ENCODE data around the gene CTSF. TPM values are rescaled to one million over a fixed set of nuclear protein-coding genes. Genes with fewer than 3 reads are reported as not detected.
"Not testable (repeated sequence)": the region's sequence is repeated elsewhere in the genome, so short reads cannot be mapped to it uniquely, and the experiment has no call there.

Gene CTSF
- total and polyA plus RNA-seq, 10 donors = 11.4 to 60.8 (median 31.0) TPM

DNA sequence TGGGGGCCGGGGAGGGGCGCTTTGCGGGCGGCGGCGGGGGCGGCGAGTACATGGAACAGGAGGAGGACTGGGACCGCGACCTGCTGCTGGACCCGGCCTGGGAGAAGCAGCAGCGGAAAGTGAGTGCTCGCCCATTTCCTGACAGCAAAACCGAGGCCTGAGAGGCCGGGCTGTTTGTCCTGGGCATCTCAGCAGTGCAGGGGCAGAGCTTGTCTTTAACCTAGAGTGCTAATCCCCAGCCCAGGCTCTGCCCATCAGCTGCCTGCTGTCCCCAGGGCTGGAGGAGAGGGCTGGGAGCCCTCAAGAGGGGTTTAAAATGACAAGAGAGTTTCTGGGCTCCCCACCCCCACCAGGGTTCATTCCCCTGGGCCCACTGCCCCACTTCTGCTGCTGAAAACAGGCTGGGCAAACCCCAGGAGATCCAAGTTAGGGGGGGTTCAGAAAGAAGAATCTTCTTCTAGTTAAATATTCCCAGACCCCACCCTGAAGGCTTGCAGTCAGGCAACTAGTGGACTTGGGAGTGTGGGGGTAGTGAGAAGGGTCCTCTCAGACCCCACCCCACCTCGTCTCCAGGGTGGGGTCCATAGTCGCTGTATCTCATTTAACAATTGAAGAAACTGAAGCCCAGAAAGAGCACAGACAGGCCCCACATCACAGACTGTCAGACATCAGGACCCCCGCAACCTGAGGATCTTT, 21.3 kb downstream of the CTSF start:
- Histone ChIP-seq H3K4me1 (peaks cover 25 to 53% (median 44%) of the 10 kb centered on the region in 6 donors), H3K4me3 (peak overlapping the region in 6 of 8 donors; percentile 75 to 95 (median 85)), H3K9me3 (no peaks in the 10 kb centered on the region), H3K27ac (peak overlapping the region in 4 of 8 donors; percentile 87 to 92 (median 90)), H3K27me3 (replicated peaks in 1 of 7) (peaks cover 0 to 8% (median 0%) of the 10 kb centered on the region in 7 donors), H3K36me3 (peaks cover 0 to 14% (median 7%) of the 10 kb centered on the region in 6 donors)
- DNase-seq = no peak
- WGBS, 5 donors = 37 to 47% (median 43%) methylated on average over 18 of the region's 18 CpGs
- intact Hi-C loops (cut with DNase I; ENCODE audit: low total_unique reads) = no loop called here
- TF ChIP-seq, protein P1, sequence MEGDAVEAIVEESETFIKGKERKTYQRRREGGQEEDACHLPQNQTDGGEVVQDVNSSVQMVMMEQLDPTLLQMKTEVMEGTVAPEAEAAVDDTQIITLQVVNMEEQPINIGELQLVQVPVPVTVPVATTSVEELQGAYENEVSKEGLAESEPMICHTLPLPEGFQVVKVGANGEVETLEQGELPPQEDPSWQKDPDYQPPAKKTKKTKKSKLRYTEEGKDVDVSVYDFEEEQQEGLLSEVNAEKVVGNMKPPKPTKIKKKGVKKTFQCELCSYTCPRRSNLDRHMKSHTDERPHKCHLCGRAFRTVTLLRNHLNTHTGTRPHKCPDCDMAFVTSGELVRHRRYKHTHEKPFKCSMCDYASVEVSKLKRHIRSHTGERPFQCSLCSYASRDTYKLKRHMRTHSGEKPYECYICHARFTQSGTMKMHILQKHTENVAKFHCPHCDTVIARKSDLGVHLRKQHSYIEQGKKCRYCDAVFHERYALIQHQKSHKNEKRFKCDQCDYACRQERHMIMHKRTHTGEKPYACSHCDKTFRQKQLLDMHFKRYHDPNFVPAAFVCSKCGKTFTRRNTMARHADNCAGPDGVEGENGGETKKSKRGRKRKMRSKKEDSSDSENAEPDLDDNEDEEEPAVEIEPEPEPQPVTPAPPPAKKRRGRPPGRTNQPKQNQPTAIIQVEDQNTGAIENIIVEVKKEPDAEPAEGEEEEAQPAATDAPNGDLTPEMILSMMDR (IDR thresholded peaks at IDR 0.05 in 8 of 11, conservative IDR thresholded peaks at IDR 0.05 in 3 of 11) = no peak
- TF ChIP-seq POLR2AphosphoS5 (IDR thresholded peaks at IDR 0.05) (no peak), POLR2A (IDR thresholded peaks at IDR 0.05) (no peak)

DNA sequence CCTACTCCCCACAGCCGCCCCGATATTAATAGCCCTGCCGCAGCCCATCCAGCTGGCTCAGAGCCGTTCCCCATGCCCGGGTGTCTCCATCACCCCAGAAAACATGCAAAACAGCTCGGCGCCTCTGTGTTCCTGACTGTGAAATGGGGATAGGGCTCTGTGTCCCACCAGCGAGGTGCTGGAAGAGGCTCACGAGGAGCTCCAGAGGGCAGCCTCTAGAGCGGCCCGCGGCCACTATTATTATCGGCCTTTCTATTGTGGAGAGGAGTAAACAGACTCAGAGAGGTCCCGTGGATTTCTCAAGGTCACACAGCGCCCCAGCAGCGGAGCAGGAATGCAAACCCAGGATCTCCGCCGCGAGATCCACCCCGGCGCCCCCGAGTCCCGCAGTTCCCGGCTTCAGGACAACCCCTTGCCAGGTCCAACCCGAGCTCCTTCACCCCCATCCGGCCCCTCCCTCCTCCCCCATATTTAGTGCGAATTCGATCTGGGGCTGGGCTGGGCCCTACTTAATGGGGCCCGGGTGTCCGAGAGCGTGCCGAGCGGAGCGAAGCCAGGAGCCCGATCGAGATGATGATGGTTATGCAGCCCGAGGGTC, 21.9 kb downstream of the CTSF start, which contains the start of gene ACTN3:
TSS of gene ACTN3 (plus strand) at position 536 of the 598 bp plus-strand sequence. CDS start at position 571, 35 bp downstream.
- Histone ChIP-seq H3K9me3 (no peaks in the 10 kb centered on the region), H3K27me3 (replicated peaks in 1 of 7) (peaks cover 0 to 8% (median 0%) of the 10 kb centered on the region in 7 donors), H3K36me3 (peaks cover 0 to 20% (median 14%) of the 10 kb centered on the region in 6 donors), H3K4me1 (peaks cover 25 to 59% (median 44%) of the 10 kb centered on the region in 6 donors), H3K27ac (peak within 1 kb of the TSS; percentile 74 to 92 (median 86)), H3K4me3 (peak within 1 kb of the TSS; percentile 75 to 95 (median 87))
- intact Hi-C loops (cut with DNase I; ENCODE audit: low total_unique reads) = no loop called here
- TF ChIP-seq POLR2A (IDR thresholded peaks at IDR 0.05) (no peak), POLR2AphosphoS5 (IDR thresholded peaks at IDR 0.05) (no peak)
- TF ChIP-seq, protein P1 (IDR thresholded peaks at IDR 0.05 in 8 of 11, conservative IDR thresholded peaks at IDR 0.05 in 3 of 11) = no peak
- WGBS, 5 donors = 4 to 9% (median 8%) methylated on average over 33 to 37 of the region's 37 CpGs
- peak; percentile 81 for DNase-seq

DNA sequence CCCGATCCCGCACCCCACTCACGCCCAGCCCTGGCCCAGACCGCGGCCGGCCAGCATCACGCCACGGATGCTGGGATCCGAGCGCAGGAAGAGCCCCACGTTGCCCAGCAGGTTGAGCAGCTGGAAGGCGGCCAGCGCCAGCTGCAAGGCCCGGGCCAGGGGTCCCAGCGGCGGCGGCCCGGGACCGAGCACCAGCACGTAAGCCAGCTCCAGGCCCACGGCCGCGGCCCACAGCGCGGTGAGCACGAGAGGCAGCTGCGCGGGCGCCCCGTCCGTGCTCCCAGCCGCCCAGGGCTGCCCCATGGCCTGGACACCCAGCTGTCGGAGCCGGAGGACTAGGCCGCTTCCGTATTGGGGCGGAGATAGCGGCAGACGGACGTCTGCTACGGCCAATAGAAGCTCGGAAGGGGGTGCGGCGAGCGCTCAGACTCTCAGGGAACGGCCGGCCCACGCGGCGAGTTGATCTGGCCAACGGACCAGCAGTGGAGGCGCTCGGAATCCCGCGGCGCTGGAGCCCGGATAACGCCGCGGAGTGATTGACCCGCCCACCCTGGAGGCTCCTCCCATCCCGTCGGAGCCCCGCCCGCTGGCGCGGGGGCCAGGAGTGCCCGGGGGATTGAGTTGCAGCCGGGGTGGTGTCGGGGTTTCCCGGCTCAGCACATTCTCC, 22.6 kb downstream of the CTSF start, which contains the start of gene ZDHHC24:
TSS of gene ZDHHC24 (minus strand) at position 348 of the 667 bp plus-strand sequence. CDS start at position 303, 45 bp downstream.
- peak in 2 of 3 donors; percentile 12 to 78 for TF ChIP-seq POLR2A (IDR thresholded peaks at IDR 0.05)
- TF ChIP-seq, protein P1 (IDR thresholded peaks at IDR 0.05 in 8 of 11, conservative IDR thresholded peaks at IDR 0.05 in 3 of 11) = peak in 3 of 11 experiments; percentile 29 to 38 (median 29)
- TF ChIP-seq POLR2AphosphoS5 (IDR thresholded peaks at IDR 0.05) = peak; percentile 92
- 0 to 2% (median 0%) methylated on average over 40 to 71 of the region's 71 CpGs for WGBS, 5 donors
- Histone ChIP-seq H3K9me3 (no peaks in the 10 kb centered on the region), H3K27me3 (replicated peaks in 1 of 7) (peaks cover 0 to 8% (median 0%) of the 10 kb centered on the region in 7 donors), H3K4me1 (peaks cover 25 to 59% (median 44%) of the 10 kb centered on the region in 6 donors), H3K4me3 (peak within 1 kb of the TSS; percentile 75 to 95 (median 87)), H3K36me3 (peaks cover 0 to 27% (median 20%) of the 10 kb centered on the region in 6 donors), H3K27ac (peak within 1 kb of the TSS; percentile 74 to 92 (median 86))
- intact Hi-C loops (cut with DNase I; ENCODE audit: low total_unique reads) = no loop called here
- DNase-seq = peak; percentile 98

DNA sequence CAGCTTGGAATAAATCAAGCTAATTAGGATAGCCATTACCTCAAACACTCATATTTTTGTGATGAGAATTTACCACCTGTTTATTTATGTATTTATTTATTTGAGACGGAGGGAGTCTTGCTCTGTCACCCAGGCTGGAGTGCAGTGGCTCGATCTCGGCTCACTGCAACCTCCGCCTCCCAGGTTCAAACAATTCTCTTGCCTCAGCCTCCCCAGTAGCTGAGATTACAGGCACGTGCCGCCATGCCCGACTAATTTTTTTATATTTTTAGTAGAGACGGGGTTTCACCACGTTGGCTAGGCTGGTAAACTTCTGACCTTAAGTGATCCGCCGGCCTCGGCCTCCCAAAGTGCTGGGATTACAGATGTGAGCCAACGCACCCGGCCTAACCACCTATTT, 23.5 kb downstream of the CTSF start:
- peaks cover 0 to 35% (median 26%) of the 10 kb centered on the region in 6 donors for H3K36me3 ChIP-seq
- DNase-seq; H3K27me3 ChIP-seq (replicated peaks in 1 of 7); H3K9me3 ChIP-seq; intact Hi-C loops (cut with DNase I; ENCODE audit: low total_unique reads): not testable (repeated sequence)
- 50 to 71% (median 60%) methylated on average over 14 of the region's 14 CpGs for WGBS, 5 donors
- peak overlapping the region; percentile 75 to 95 (median 87) for H3K4me3 ChIP-seq
- H3K27ac ChIP-seq = peak overlapping the region in 7 of 8 donors; percentile 79 to 92 (median 87)
- H3K4me1 ChIP-seq = peaks cover 25 to 59% (median 44%) of the 10 kb centered on the region in 6 donors
